Activated effector memory CD4-positive, alpha-beta T cell treated with anti-CD3 and anti-CD28 coated beads, Interleukin-2, amount 50 U/mL, for 16 hours (primary cell): ENCODE data around the gene ANKRD39.
A peak's percentile ranks its signal among the peaks of the same experiment; 100 is the strongest.
"Not testable (repeated sequence)": the region's sequence is repeated elsewhere in the genome, so short reads cannot be mapped to it uniquely, and the experiment has no call there.

Source experiments
- DNase-seq: peaks from one replicate; pipeline ENCODE4 v3.0.0-alpha.2; 2020

ANKRD39 gene

DNA sequence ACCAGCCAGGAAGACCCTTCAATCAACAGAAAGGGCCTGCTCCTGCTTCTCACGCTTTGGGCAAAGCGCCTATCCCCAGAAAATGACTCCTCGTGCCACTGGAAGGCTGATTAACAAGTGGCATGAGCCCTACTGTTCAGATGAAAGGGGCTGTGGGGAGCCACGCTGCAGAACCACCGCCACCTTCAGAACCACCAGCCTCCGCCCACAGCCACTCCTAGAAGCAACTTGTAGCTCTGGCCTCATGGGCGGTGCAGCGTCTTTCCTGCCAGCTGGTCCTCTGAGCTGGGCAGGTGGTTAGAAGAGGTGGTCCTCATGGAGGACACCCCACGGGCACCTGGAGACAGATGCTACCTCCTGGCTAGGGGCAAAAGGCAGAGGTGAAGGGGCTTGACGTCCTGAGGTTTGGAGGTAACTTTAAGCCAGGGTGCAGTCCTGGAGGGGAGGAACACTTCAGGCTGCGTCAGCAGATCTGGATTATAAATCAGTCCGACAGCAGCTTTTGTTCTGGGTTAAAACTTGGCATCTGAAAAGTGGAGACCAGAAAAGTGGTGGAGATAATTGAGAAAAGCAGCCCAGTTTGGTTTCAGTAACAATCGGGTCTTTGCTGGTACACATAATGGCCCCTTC is 12.9 kb upstream of the ANKRD39 start:
- peak; percentile 84 for DNase-seq

DNA sequence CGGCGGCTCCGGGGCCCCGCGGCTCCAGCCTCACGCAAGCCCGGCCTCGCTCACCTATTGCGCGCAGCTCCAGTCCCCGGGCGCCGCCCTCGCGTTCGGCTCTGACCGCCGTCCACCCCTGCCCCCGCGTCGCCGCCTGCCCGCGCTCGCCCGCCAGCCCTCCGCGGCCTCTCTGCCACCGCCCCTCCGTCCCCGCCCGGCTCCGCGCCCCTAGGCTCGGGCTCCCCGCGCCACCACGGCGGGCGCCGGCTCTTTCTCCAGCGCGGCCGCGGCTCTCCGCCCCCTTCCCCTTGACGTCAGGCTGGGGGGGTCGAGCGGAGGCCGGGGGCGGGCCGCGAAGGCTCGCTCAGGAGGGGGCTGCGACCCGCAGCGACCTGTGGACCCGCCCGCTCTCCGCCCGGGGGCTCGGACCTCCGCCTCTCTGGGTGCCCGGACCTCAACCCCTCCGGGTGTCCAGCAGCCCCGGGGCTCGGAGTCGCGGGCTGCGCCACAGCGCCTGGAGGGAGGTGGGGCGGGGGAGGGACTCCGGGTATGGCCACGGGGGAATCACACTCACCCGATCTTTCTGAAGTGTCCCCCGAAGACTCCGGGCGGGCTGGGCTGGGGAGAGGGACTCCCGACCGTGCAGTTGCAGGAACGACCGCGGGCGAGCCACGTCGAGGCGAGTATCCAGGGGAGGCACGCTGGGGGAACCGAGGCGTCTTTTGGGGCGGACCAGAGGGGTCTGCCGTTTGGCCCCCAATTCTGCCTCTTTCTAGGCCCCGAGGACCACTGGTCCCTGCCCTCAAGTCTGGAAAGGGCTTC is 12.2 kb upstream of the ANKRD39 start, which contains the start of gene SEMA4C:
Gene SEMA4C (minus strand): TSS at position 259 of the 804 bp plus-strand sequence. CDS start 2,194 bp downstream, outside the sequence.
- DNase-seq, result peak; percentile 85

DNA sequence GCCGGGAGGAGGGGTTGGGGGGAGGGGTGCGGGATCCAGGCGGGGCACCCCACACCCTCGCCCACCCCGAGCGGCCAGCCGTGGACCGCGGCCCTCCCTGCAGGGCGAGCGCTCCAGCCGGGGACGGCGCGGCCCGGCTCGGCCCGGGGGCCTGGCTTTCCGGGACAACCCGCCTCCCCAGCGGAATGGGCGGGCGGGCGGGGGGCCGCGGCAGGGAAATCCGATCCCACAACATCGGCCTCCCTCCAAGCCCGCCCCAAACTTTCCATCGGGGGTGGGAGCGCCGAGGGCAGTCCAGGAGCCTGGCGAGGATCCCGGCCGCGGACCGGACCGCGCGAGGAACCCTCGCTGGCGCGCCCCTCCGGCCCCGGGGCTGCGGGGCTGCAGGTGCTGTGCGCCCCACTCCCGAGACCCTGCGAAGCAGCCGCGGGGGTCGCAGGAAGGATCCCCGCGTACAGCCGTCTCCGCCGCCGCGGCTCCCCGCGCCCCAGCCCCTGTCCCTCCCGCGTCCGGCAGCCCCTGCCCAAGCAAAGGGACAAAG is 11.5 kb upstream of the ANKRD39 start:
- DNase-seq, result no peak

DNA sequence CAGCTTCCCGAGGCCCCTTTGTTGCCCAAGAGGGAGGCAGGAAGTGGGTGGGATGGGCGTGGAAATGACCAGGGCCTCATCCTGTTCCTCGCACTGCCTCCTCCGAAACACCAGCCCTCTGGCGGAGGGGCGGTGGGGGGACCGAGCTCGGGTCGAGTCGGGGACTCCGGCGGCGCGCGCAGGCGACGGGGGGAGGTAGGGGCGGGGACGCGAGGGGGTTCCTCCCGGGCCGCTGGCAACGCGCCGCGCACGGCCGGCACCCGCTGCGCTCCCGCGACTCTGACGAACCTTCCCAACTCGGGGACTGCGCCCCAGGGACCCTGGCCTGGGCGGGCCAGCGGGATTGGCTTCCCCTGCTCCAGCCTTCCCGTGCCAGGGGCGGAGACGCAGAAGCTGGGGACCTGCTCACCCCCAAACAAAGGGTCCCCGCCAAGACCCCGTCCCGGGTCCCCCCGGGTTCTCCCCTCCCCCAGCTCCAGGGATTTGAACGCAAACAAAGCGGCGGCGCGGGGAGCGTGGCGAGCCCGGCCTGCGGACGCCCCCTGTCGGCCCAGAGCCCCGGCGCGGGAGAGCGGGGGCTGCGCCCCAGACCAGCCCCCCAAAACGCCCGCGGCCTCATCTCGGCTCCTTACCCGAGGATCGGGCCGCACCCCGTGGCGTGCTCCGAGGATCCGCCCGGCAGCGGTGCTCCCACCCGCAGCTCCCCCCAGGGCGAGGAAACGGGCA is 10.9 kb upstream of the ANKRD39 start:
- DNase-seq, result peak; percentile 83

DNA sequence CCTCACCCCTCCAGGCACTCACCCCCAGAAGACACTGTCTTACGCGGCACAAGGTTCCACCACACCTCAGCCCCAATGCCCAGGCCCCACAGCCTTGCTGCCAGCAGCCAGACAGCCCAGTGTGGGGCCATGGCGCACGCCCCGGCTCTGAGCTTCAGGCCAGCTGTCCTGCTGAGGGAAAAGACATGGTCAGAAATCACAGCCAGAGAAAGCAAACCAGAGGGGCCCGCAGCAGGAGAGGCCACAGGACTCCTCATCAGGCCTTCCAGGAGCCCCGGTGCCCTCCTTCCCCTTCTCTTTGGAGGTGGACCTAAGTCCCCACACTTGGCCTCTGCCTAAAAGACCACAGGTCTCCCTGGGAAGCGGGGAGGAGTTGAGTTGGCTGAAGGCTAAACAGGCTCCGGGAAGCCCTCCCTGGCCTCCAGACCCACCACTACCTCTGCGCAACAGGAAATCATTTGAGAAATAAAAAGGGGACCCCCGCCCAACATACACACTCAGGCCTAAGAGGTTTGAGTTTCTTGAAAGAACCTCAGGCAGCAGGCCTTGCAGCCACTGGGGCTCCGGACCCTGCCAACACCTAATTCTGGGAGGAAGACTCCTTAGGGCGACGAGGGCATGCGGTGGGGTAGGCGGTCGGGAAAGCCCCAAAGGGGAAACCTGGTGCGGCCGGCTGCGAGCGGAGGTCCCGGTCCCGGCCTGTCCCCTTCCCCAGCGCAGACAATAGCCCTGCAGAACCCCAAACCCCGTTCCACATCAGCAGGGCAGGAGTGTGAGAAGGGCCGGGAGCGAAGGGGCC is 10.1 kb upstream of the ANKRD39 start:
- no peak for DNase-seq

DNA sequence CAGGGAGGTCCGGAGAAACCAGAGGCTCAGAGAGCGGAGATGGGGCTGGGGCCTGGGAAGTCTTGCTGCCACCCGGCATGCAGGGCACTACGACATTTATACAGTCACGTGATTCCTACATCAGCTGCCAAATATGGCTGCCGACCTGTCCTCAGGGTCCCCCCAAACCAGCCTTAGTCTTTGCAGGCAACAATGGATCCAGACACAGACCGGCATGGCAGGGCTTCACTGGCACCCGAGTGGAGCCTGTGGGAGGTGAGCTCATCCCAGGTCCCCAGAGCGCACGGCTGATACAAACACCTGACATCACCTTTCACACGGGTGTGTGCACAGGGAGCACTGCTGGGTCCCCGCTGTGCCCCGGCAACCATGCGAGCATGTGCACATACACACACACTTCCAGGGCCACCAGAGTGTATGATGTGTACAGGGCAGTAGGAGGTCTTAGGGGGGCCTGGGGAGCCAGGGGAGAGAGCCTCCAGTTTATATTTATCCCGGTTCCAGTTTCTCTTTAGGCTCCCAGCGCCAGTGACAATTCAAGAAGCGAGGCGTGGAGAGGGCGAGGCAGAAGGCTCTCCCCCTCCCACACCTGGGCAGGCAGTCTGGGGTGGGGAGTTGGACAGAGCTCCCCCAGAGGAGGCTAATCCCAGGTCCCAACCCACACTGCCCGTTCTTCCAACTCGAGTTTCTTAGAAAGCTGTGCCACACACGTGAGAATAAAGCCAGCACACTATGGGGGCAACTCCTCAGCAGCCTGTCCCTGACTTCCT is 9.4 kb upstream of the ANKRD39 start:
- DNase-seq, result no peak

DNA sequence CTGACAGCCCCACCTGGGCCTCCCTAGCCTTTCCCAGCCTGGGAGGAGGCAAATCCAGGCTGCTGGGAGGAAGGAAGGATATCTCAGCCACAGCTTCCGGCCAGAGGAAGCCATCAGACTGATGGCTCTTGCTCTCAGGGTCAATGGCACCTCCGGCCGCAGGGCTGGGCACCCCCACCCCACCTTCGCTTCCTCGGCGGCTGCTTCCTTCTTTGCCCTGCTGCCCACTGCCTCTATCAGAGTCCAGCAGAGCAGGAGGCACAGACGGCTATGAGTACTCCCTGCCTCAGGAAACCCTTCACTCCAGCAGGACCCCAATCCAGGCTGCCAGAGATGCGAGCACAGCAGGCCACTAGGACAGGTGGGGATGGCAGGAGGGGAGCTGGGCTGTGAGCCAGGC is 8.8 kb upstream of the ANKRD39 start:
- no peak for DNase-seq

DNA sequence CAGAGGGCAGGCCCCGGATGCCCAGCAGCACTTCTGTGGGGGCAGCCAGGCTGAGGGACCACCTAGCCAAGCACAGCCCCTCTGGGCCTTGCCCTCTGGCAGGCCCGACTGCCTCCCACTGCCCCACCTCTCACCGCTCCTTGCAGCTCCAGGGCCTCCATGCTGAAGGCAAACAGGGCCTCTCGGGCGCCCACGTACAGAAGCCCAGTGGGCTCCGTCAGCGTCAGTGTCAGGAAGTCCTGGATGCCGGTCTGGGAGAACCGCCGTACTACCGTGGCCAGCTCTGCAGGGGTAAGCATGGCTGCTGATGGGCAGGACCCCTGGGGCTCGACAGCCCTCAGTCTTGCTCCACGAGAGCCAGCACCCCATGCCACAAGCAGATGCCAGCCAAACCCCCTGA is 8.3 kb upstream of the ANKRD39 start:
- no peak for DNase-seq

DNA sequence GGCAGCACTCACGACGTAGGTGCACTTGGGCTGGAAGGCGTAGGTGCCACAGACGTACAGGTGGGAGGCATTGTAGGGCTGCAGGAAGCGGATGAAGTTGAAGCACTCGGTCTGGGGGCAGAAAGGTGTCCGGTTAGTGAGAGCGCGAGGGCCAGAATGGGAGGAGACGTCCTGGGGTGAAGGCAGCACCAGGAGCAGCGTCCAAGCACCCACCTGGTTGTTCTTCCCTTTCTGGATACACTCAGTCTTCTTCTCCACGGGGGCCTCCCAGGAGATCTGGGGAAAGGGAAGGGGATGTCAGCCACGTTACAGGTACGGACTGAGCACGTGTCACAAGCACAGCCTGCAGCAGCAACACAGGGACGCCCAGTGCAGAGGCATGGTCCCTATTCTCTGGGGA is 7.8 kb upstream of the ANKRD39 start:
- no peak for DNase-seq

DNA sequence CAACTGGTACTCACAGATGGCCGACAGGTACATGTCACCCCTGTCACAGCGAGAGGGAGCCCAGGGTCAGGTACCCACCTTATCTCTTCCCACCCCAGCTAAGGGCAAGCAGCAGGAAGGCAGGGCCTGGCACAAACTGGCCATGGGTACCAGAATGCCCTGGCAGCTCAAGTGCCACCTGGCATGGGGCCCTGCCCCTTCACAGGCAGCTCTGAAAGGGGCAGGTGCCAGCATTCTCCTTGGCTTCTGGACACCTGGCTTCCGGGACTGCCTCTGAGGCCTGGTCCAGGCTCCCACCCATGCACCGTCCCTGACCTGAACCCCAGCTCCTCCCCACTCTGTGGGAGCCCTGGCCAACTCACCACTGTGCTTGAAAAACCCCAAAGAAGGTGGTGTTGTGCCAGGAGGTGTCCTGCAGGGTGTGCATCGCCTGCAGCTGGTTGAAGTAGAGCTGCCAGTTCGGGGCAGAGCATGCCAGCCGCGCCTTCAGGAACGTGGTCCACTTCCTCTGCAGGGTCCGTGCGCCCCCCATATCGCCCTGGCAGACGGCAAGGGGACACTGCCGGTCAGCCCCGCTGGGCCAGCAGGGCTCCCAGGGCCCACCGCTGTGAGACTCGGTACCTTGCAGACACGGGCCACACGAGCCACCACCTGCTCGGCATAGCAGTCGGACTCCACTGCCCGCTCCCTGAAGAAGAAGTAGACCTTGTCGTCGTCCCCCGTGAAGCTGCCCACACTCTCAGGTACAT is 6.7 kb upstream of the ANKRD39 start:
- no peak for DNase-seq

DNA sequence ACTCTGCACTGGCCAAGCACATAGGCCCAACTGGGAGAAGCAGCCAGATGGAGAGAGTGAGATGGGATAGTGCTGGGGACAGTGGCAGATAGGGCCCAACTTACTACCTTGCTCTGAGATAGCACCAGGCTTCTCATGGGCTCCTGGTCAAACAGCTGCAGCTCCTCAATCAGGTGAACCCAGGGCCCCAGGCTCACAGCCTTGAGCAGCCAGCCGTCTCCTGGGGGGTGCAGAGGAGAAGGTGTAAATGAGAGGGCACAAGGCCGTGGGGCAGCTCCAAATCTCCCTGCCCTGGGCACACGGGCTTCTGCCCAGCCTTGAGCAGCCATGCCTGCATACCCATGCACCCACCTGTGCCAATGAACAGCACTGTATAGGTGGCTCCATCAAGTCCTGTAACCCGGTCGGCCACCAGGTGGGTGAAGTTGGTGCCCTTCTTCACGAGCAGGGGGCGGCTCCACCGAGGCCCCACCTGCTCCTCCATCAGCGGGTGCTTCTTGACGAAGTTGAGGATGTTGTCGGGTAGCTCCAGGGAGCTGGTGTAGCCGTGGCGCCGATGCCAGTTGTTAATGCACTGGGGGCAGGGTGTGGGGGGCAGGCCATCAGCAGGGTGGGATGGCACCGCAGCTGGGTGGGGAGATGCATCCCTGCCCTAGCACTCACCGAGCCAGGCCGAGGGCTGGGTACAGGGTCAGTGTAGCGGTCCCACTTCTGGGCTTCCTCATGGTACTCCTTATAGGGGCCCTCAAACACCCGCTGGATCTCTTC is 5.9 kb upstream of the ANKRD39 start:
- DNase-seq, result no peak

DNA sequence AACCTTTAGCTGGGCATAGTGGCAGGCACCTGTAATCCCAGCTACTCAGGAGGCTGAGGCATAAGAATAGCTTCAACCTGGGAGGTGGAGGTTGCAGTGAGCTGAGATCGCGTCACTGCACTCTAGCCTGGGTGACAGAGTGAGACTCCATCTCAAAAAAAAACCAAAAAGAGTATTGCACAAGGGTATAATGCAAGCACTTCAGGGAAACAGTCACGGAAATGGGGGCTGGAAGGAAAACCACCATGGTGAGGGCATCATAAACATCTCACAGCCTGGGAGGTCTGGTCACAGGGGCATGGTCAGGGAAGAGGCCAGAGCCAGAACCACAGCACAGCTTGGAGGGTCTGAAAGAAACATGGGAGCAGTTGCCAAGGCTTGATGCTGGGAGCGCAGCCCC is 5.2 kb upstream of the ANKRD39 start:
- DNase-seq, result not testable (repeated sequence)

DNA sequence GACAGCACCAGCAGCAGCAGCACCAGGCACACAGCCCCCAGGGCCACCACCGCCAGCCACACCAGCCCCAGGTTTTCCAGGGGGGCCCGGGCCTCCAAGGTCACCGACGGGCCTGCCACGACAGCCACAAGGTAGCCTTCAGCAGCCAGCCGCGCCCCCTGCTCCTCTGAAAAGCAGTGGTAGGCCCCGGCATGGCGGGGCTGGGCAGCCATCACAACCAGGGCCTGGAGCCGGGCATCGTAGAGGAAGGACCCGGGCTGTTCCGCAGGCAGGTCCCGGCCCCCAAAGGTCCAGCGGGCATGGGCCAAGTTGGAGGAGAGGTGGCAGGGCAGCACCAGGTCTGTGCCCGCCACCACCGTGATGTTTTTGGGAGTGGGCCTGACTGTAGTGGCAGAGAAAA is 3.3 kb upstream of the ANKRD39 start:
- no peak for DNase-seq

DNA sequence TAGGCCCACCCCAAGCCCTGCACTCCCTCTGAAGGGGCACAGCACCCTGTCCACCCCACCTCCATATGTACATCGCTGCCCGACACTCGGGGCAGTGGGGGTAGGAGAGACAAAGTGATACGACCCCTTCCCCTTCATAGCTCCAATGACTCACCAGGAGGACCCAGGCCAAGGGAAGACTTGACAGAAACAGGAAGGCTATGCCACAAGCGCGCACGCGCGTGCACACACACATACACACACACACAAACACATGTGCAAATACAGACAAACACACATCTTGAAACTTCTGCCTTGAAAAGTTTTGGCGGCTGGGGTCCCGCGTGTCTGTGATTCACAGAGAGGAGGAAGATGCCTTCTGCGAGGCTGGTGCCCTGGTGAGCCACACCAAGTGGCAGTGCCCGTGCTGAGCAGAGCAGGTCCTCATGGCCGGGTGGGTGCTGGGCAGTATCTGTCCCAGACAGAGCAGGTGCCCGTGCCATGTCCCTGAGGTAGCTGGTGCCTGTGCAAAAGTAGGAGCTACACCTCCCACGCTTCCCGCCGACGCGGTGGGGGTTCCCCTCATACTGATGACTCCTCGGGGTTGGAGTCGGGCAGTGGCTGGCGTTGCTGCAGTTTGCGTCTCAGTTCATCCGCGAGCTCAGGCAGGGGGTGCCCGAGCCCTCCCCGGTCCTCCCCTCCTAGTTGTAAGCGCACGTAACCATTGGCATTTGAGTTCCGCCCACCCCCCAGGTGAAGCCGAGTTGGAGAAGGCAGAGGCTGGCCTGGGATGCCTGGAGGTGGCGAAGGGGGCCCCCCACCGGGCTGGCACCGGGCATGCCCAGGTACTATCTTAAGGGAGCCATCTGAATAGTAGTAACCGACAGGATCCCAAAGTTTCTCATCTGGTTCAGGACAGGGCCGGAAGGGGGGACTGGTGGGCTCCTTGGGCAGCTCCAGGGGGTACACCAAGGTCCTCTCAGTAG is 2.5 kb upstream of the ANKRD39 start:
- peak; percentile 84 for DNase-seq

DNA sequence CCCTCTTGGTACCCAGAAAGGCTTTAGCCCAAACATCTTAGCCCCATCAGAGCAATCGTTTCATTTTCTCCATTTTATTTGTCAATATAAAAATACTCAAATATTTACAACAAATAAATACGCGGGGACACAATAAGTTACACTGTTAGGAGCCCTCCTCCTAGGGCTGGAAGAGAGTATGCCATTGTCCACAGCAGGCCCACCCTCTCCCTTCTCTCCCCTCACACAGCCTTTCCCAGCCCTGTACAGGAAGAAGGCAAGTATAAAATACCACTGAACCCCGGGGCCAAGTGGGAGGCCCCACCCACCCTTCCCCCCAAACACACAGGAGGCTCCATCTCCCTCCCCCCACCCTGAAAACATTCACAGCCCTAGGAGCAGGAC is 1.9 kb upstream of the ANKRD39 start:
- no peak for DNase-seq

DNA sequence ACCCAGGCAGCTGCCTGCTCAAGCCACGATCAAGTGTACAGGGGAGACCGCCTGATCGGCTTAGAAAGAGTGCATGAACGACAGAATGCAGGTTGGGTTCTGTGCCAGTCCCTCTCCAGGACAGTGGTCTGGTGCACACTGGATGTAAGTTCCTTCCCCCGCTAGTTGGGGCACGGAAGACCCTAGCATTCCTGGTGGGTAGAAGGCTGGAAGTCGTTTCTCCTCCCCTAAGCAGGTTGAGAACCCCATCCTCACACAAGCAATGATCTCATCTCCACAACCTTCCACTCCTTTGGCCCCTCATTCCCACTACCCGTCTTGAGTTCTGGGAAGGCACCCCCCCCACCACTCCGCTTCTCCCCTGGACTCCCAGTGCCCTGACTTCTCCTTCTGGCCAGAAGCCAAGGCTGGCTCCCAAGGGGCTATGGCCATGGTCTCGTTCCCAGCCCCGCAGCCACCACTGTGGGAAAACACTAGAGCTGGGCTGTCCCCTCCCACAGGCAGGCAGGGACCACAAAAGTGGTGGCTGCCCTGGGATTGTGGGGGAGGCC is 1.4 kb upstream of the ANKRD39 start:
- no peak for DNase-seq

DNA sequence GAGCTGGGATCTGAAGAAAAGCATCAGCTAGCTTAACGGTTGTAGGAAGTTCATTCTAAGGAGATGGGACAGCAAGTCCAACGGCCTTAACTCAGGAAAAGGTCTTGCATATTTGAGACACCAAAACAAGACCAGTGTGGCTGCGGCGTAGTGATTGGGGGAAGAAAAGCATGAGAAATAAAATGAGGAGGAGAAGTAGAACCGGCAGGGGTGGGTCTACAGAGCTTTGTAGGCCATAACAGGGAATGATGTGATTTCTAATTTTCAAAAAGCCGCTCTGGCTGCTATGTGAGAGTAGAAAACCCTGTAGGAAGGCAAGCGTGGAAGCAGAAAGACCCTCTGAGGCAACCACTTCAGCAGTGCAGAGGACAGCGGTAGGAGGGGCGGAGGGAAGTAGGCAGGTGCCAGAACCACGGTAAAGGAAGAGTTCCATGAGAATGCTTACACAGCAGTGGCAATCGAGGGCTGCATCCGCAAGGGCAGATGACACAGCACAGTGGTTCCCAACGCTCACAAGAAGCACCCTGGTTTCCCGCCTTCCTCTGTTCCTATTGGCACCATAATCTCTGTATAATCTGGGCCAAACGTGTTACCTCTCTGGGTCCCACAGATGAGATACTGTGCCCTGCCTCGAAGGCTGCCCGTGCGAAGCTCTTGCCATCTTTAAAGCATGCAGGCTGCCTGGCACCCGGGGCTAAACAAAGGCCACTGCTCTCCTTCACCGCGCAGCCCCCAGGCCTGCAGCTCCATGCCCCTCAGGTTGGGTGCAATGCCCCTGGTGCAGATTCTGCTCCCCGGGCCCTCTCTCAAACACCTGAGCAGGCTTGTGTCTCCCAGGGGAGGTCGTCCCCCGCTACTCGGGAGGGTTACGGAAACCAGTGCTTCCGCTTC is 795 bp downstream of the ANKRD39 start:
- DNase-seq, result peak; percentile 75

DNA sequence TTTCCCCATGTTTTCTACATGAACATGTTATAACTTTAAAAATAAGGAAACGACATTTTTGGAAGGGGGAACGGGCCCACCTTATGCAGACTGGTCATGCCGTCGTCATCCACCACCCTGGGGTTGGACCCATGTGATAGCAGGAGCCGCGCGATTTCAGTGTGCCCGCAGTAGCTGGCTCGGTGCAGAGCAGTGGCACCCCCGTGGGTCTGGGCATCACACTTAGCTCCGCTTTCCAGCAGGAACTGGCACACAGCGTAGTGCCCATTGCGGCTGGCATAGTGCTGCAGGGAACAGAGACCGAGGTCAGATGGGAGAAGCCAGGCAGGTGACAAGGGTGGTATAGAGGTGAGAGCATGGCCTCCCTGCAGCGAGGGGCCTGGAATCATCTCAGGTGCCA is 4.5 kb downstream of the ANKRD39 start:
- DNase-seq, result no peak
